ENCODE data around the gene BABAM2.

- TF ChIP-seq CTCF (IDR thresholded peaks at IDR 0.05; ENCODE audit: insufficient read depth, low read length, poor library complexity, severe bottlenecking) (no peak), EZH2phosphoT487 (conservative IDR thresholded peaks at IDR 0.05; ENCODE audit: low read length) (no peak)
Measured at GRCh38 chr2:28134857-28135256, 244.3 kb downstream of the BABAM2 start.

Data from SU-DHL-6 (cell line).